Heart left ventricle (tissue), 16 donors: ENCODE results near the gene PAQR6. TPM values are rescaled to one million over a fixed set of nuclear protein-coding genes. Genes with fewer than 3 reads are reported as not detected.

ENCODE experiments used
- ATAC-seq, 4 donors: fragments of 200-7000 bp; cut with Tn5 transposase; one replicate each; pipeline ENCODE4 v1.9.1; 2020 to 2022; ENCODE audit warnings: moderate library complexity in 4 of 4, mild to moderate bottlenecking in 3 of 4, moderate number of reproducible peaks in 1 of 4
- DNase-seq, 5 donors: peaks; one replicate each; pipeline ENCODE4 v3.0.0-alpha.2; 2020
- H3K27ac ChIP-seq, 12 donors: fragments of 200-600 bp; sonication (generic) in 4 of 12; one replicate each; pipeline versions ENCODE4 v1.5.0 to v1.8.0; 2016 to 2022; ENCODE audit warnings: mild to moderate bottlenecking in 2 of 12
- H3K27me3 ChIP-seq, 9 donors: fragments of 200-600 bp; sonication (generic) in 2 of 9; one replicate each; pipeline versions ENCODE4 v1.5.1 to v1.8.0; 2016 to 2022; ENCODE audit warnings: mild to moderate bottlenecking in 3 of 9
- H3K36me3 ChIP-seq, 9 donors: fragments of 200-600 bp; sonication (generic) in 2 of 9; one replicate each; pipeline versions ENCODE4 v1.5.0 to v1.8.0; 2018 to 2022; ENCODE audit warnings: mild to moderate bottlenecking in 2 of 9
- H3K4me1 ChIP-seq, 12 donors: fragments of 200-600 bp; sonication (generic) in 4 of 12; one replicate each; pipeline versions ENCODE4 v1.5.0 to v1.8.0; 2016 to 2022; ENCODE audit warnings: mild to moderate bottlenecking in 3 of 12
- H3K4me3 ChIP-seq, 12 donors: fragments of 200-600 bp; sonication (generic) in 4 of 12; one replicate each; pipeline versions ENCODE4 v1.5.0 to v1.8.0; 2017 to 2022; ENCODE audit warnings: mild to moderate bottlenecking in 9 of 12, moderate library complexity in 4 of 12
- H3K9me3 ChIP-seq, 12 donors: fragments of 200-600 bp; sonication (generic) in 4 of 12; one replicate each; pipeline versions ENCODE4 v1.5.0 to v1.8.0; 2016 to 2022; ENCODE audit warnings: mild to moderate bottlenecking in 1 of 12
- POLR2A ChIP-seq, 2 donors: fragments of 450-650 bp; IDR thresholded peaks; one replicate each; pipeline ENCODE4 v1.6.1; 2017; ENCODE audit warnings: antibody characterized with exemption in 2 of 2, mild to moderate bottlenecking in 2 of 2, moderate library complexity in 2 of 2
- WGBS, 4 donors: extraction: QIAGEN DNeasy Blood & Tissue Kit in 2 of 4; methylation state at CpG; one replicate each; pipeline versions ENCODE4 v1.1.5 to v1.1.7; 2013 to 2018; 5-methylcytosine and 5-hydroxymethylcytosine counted together
- intact Hi-C, 10 donors: fragments of 100-400 bp; cut with DNase I; formaldehyde crosslinking; loops; one replicate each; pipeline versions ENCODE4 v1.11.1 to v1.14.2; 2022
- polyA plus RNA-seq, 2 donors: library from polyadenylated mRNA; stranded (reverse); fragments of 200-250 nt; gene quantifications; one replicate each; pipeline ENCODE4 v1.2.3, GENCODE V29; 2013
- total RNA-seq, 9 donors: library from RNA; depleted of rRNA in 2 of 9; stranded (reverse); fragments of >200 nt in 2 of 9; fragmentation: NEBNext Ultra II Directional in 3 of 9; extraction: Animal tissue kit (Norgen Biotek cat#: 25700) in 3 of 9; gene quantifications; one replicate each; pipeline versions ENCODE4 v1.1.0 to v1.2.4, GENCODE V29; 2016 to 2023
- TF ChIP-seq, protein P1 (sequence below), 12 donors: fragments of 200-600 bp; sonication (generic) in 4 of 12; IDR thresholded peaks; one replicate each; pipeline versions ENCODE4 v1.5.0 to v1.8.0; 2018 to 2022; ENCODE audit warnings: antibody characterized with exemption in 12 of 12, mild to moderate bottlenecking in 5 of 12
- donor health status: ischemic (EF 13 %, LVEDD 7.1; RV severe dilation, severe dysfunction).
- donor health status: healthy with polysubstance abuse.
- donor health status: DM: no; HTN: yes; CAD: no.
- donor health status: DM: no; HTN: no; CAD: no.
- donor health status: ischemic (EF 25% LVEDD 6.9; RV normal size, moderate dysfunction).
- donor health status: ischemic (EF 25% LVEDD 5.7; RV mildly dilated, moderate dysfunction).
- donor health status: healthy.
- donor health status: DM: yes; HTN: yes; CAD: no.
- donor health status: ischemic (EF 35%, LVEDD 5.7; RV mildly dilated, moderate dysfunction).
- donor health status: nonischemic (EF 11% LVEDD 7.7; RV severe dilation, severe dysfunction).
- donor health status: DM: yes; HTN: yes; CAD: no.
- donor health status: PGD.
- donor health status: ischemic (EF 29% LVEDD 5.4; RV normal size, mild dysfunction).
- donor health status: nonischemic (EF 23%, LVEDD 6.1; RV moderate dilation, normal function).

The PAQR6 gene
- total and polyA plus RNA-seq, 11 donors = 0.26 to 1.9 (median 0.90) TPM; not detected in 2

DNA sequence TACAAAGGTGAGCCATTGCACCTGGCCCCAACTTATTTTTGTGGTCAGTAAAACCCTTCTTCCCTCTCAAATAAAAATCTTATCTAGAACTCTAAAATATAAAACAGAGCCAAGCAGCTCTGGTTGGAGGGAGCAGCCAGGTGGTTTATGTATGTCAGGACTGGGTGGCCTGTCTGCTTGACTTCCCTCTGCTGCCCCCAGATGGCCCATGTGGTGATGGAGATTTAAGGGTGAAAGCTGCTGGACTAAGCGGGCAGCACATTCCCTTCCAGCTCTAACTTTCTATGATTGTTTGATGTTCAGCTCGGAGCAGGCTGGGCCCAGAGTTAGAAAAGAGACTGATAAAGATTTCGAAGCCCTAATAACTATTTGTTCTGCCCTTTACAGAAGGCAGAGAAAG, 11.9 kb upstream of the PAQR6 start:
- intact Hi-C loops = loop anchor here in 1 of 10 donors (10.0 kb wide), 1 partner anchor 55 kb away; no protein-coding TSS in a partner anchor
- no peak overlapping the region for H3K27ac ChIP-seq
- H3K36me3 ChIP-seq = peaks cover 0 to 100% (median 97%) of the 10 kb centered on the region in 9 donors
- no peaks in the 10 kb centered on the region for H3K4me1 ChIP-seq
- ATAC-seq = no peak
- no peak overlapping the region for H3K4me3 ChIP-seq
- TF ChIP-seq POLR2A (IDR thresholded peaks at IDR 0.05) = no peak
- TF ChIP-seq, protein P1, sequence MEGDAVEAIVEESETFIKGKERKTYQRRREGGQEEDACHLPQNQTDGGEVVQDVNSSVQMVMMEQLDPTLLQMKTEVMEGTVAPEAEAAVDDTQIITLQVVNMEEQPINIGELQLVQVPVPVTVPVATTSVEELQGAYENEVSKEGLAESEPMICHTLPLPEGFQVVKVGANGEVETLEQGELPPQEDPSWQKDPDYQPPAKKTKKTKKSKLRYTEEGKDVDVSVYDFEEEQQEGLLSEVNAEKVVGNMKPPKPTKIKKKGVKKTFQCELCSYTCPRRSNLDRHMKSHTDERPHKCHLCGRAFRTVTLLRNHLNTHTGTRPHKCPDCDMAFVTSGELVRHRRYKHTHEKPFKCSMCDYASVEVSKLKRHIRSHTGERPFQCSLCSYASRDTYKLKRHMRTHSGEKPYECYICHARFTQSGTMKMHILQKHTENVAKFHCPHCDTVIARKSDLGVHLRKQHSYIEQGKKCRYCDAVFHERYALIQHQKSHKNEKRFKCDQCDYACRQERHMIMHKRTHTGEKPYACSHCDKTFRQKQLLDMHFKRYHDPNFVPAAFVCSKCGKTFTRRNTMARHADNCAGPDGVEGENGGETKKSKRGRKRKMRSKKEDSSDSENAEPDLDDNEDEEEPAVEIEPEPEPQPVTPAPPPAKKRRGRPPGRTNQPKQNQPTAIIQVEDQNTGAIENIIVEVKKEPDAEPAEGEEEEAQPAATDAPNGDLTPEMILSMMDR (IDR thresholded peaks at IDR 0.05) = no peak
- no peaks in the 10 kb centered on the region for H3K27me3 ChIP-seq
- H3K9me3 ChIP-seq = no peaks in the 10 kb centered on the region
- DNase-seq = no peak
- 58 to 69% (median 66%) methylated on average over 3 of the region's 3 CpGs for WGBS, 4 donors

DNA sequence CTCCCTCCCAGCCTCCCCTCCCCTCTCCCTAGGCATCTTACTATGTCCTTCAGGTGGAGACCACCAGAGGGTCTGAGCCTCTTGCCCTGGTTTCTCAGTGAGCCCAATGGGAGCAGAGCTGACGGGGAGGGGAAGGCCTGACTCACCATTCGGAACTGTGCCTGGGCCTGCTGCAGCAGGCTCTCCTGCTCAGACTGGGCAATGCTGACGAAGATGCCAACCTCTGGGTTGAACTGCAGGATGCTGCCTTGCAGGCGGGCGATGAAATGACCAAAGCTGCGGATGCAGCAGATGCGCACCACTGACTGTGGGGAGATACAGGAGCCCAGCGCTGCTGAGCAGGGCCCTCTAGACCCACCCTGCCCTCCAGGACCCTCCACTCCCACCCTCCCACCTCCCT, 11.0 kb upstream of the PAQR6 start:
- intact Hi-C loops = loop anchor here in 1 of 10 donors (10.0 kb wide), 1 partner anchor 56 kb away; no protein-coding TSS in a partner anchor
- WGBS, 4 donors = 95 to 99% (median 97%) methylated on average over 7 to 8 of the region's 8 CpGs
- DNase-seq = no peak
- H3K9me3 ChIP-seq = no peaks in the 10 kb centered on the region
- no peaks in the 10 kb centered on the region for H3K27me3 ChIP-seq
- no peak overlapping the region for H3K27ac ChIP-seq
- peaks cover 0 to 100% (median 95%) of the 10 kb centered on the region in 9 donors for H3K36me3 ChIP-seq
- TF ChIP-seq, protein P1 (IDR thresholded peaks at IDR 0.05) = no peak
- TF ChIP-seq POLR2A (IDR thresholded peaks at IDR 0.05) = no peak
- ATAC-seq = no peak
- no peak overlapping the region for H3K4me3 ChIP-seq
- no peaks in the 10 kb centered on the region for H3K4me1 ChIP-seq

GRCh38 chr1:156257711-156258110, 9.9 kb upstream of the PAQR6 start:
- no peak overlapping the region for H3K4me3 ChIP-seq
- no peak for TF ChIP-seq POLR2A (IDR thresholded peaks at IDR 0.05)
- TF ChIP-seq, protein P1 (IDR thresholded peaks at IDR 0.05) = no peak
- H3K9me3 ChIP-seq = no peaks in the 10 kb centered on the region
- no peak for ATAC-seq
- whole genome bisulfite sequencing, 4 donors = 88 to 97% (median 90%) methylated on average over 2 of the region's 2 CpGs
- H3K27me3 ChIP-seq = no peaks in the 10 kb centered on the region
- peaks cover 2 to 100% (median 95%) of the 10 kb centered on the region in 9 donors for H3K36me3 ChIP-seq
- intact Hi-C loops = loop anchor here in 1 of 10 donors (10.0 kb wide), 1 partner anchor 57 kb away; no protein-coding TSS in a partner anchor
- H3K4me1 ChIP-seq = no peaks in the 10 kb centered on the region
- no peak overlapping the region for H3K27ac ChIP-seq
- no peak for DNase-seq

- ATAC-seq (no peak), DNase-seq (no peak)
- H3K4me1 ChIP-seq = peaks cover 0 to 30% (median 12%) of the 10 kb centered on the region in 12 donors
- H3K27ac ChIP-seq = no peak overlapping the region
- H3K9me3 ChIP-seq = no peaks in the 10 kb centered on the region
- no peak overlapping the region for H3K4me3 ChIP-seq
- no peaks in the 10 kb centered on the region for H3K27me3 ChIP-seq
- intact Hi-C loops = loop anchor here in 1 of 10 donors (10.0 kb wide), 1 partner anchor 61 kb away; no protein-coding TSS in a partner anchor
- peaks cover 2 to 100% (median 92%) of the 10 kb centered on the region in 9 donors for H3K36me3 ChIP-seq
- TF ChIP-seq, protein P1 (IDR thresholded peaks at IDR 0.05) = no peak
- no peak for TF ChIP-seq POLR2A (IDR thresholded peaks at IDR 0.05)
- whole genome bisulfite sequencing, 4 donors = 87 to 97% (median 90%) methylated on average over 3 of the region's 3 CpGs
Measured at GRCh38 chr1:156253634-156254033, 5.8 kb upstream of the PAQR6 start.
